Mammary epithelial cell (primary cell): ENCODE measurements around the gene IQCK.

Experiments
- EZH2 ChIP-seq: IDR thresholded peaks from 2 replicates; pipeline ENCODE4 v1.6.1; 2012; ENCODE audit warnings: low read length, inconsistent platforms, borderline replicate concordance
- TF ChIP-seq, protein P1 (sequence below), 2 donors: IDR thresholded peaks in 1 of 2; conservative IDR thresholded peaks in 1 of 2; 2 replicates each; pipeline ENCODE4 v1.5.1; 2011 to 2012; ENCODE audit warnings: inconsistent platforms in 2 of 2, low read length in 2 of 2, mild to moderate bottlenecking in 2 of 2, control low read depth in 1 of 2, low read depth in 1 of 2; ENCODE audit not compliant: insufficient read depth in 1 of 2; ENCODE audit errors: extremely low read depth in 1 of 2

GRCh38 chr16:19741354-19741753, 23.3 kb downstream of the IQCK start:
- TF ChIP-seq, protein P1, sequence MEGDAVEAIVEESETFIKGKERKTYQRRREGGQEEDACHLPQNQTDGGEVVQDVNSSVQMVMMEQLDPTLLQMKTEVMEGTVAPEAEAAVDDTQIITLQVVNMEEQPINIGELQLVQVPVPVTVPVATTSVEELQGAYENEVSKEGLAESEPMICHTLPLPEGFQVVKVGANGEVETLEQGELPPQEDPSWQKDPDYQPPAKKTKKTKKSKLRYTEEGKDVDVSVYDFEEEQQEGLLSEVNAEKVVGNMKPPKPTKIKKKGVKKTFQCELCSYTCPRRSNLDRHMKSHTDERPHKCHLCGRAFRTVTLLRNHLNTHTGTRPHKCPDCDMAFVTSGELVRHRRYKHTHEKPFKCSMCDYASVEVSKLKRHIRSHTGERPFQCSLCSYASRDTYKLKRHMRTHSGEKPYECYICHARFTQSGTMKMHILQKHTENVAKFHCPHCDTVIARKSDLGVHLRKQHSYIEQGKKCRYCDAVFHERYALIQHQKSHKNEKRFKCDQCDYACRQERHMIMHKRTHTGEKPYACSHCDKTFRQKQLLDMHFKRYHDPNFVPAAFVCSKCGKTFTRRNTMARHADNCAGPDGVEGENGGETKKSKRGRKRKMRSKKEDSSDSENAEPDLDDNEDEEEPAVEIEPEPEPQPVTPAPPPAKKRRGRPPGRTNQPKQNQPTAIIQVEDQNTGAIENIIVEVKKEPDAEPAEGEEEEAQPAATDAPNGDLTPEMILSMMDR (conservative IDR thresholded peaks at IDR 0.05 in 1 of 2, IDR thresholded peaks at IDR 0.05 in 1 of 2; ENCODE audit: extremely low read depth in 1 of 2, insufficient read depth in 1 of 2, low read depth in 1 of 2, low read length in 2 of 2), result no peak
- no peak for TF ChIP-seq EZH2
